ENCODE results near the gene SPINK2.

Gene SPINK2

GRCh38 chr4:56786955-56787354 is 34.5 kb downstream of the SPINK2 start:
- no peak for DNase-seq (ENCODE audit: extremely low read depth, insufficient read length)
- Histone ChIP-seq H3K4me3 (replicated peaks; ENCODE audit: low read depth, low read length) (no peak overlapping the region), H3K36me3 (ENCODE audit: control insufficient read depth, insufficient read depth, low read length) (no peaks in the 10 kb centered on the region), H3K27me3 (replicated peaks; ENCODE audit: control insufficient read depth, insufficient read depth, low read length) (peaks cover 2% of the 10 kb centered on the region; the same call in 1 of the 2 replicates)
- TF ChIP-seq CTCF (IDR thresholded peaks at IDR 0.05; ENCODE audit: insufficient read depth, low read length, poor library complexity, severe bottlenecking), result no peak

- Histone ChIP-seq H3K36me3 (ENCODE audit: control insufficient read depth, insufficient read depth, low read length) (no peaks in the 10 kb centered on the region), H3K27me3 (replicated peaks; ENCODE audit: control insufficient read depth, insufficient read depth, low read length) (peaks cover 2% of the 10 kb centered on the region; the same call in 1 of the 2 replicates), H3K4me3 (replicated peaks; ENCODE audit: low read depth, low read length) (no peak overlapping the region)
- no peak for DNase-seq (ENCODE audit: extremely low read depth, insufficient read length)
- TF ChIP-seq CTCF (IDR thresholded peaks at IDR 0.05; ENCODE audit: insufficient read depth, low read length, poor library complexity, severe bottlenecking), result no peak
These were observed 37.5 kb downstream of the SPINK2 start for GRCh38 chr4:56783986-56784385.

GRCh38 chr4:56782019-56782418 is 39.5 kb downstream of the SPINK2 start:
- TF ChIP-seq CTCF (IDR thresholded peaks at IDR 0.05; ENCODE audit: insufficient read depth, low read length, poor library complexity, severe bottlenecking), result no peak
- no peak for DNase-seq (ENCODE audit: extremely low read depth, insufficient read length)
- Histone ChIP-seq H3K4me3 (replicated peaks; ENCODE audit: low read depth, low read length) (no peak overlapping the region), H3K27me3 (replicated peaks; ENCODE audit: control insufficient read depth, insufficient read depth, low read length) (peaks cover 2% of the 10 kb centered on the region; the same call in 1 of the 2 replicates), H3K36me3 (ENCODE audit: control insufficient read depth, insufficient read depth, low read length) (no peaks in the 10 kb centered on the region)

- Histone ChIP-seq H3K27me3 (replicated peaks; ENCODE audit: control insufficient read depth, insufficient read depth, low read length) (no peaks in the 10 kb centered on the region), H3K36me3 (ENCODE audit: control insufficient read depth, insufficient read depth, low read length) (no peaks in the 10 kb centered on the region), H3K4me3 (replicated peaks; ENCODE audit: low read depth, low read length) (no peak overlapping the region)
- no peak for TF ChIP-seq CTCF (IDR thresholded peaks at IDR 0.05; ENCODE audit: insufficient read depth, low read length, poor library complexity, severe bottlenecking)
- DNase-seq (ENCODE audit: extremely low read depth, insufficient read length), result no peak
These were observed 48.2 kb downstream of the SPINK2 start for GRCh38 chr4:56773346-56773745.

- H3K36me3 ChIP-seq (ENCODE audit: control insufficient read depth, insufficient read depth, low read length), result no peaks in the 10 kb centered on the region
- no peak for TF ChIP-seq CTCF (IDR thresholded peaks at IDR 0.05; ENCODE audit: insufficient read depth, low read length, poor library complexity, severe bottlenecking)
- no peak overlapping the region for H3K4me3 ChIP-seq (replicated peaks; ENCODE audit: low read depth, low read length)
- H3K27me3 ChIP-seq (replicated peaks; ENCODE audit: control insufficient read depth, insufficient read depth, low read length), result no peaks in the 10 kb centered on the region
- DNase-seq (ENCODE audit: extremely low read depth, insufficient read length), result no peak
These were observed 49.4 kb downstream of the SPINK2 start for GRCh38 chr4:56772134-56772533.

GRCh38 chr4:56768763-56769162 is 52.7 kb downstream of the SPINK2 start:
- no peak for TF ChIP-seq CTCF (IDR thresholded peaks at IDR 0.05; ENCODE audit: insufficient read depth, low read length, poor library complexity, severe bottlenecking)
- DNase-seq (ENCODE audit: extremely low read depth, insufficient read length), result no peak
- H3K27me3 ChIP-seq (replicated peaks; ENCODE audit: control insufficient read depth, insufficient read depth, low read length), result no peaks in the 10 kb centered on the region
- H3K36me3 ChIP-seq (ENCODE audit: control insufficient read depth, insufficient read depth, low read length), result no peaks in the 10 kb centered on the region
- H3K4me3 ChIP-seq (replicated peaks; ENCODE audit: low read depth, low read length), result no peak overlapping the region
